NCI-H2107 (cell line): ENCODE measurements around the gene SPAG8.

Experiments used
- DNase-seq: peaks from one replicate; lab custom pipeline; 2025; lab: John Stamatoyannopoulos, UW

Gene SPAG8

GRCh38 chr9:35836595-35836994 lies 24.5 kb upstream of the SPAG8 start:
- DNase-seq, result no peak

DNA sequence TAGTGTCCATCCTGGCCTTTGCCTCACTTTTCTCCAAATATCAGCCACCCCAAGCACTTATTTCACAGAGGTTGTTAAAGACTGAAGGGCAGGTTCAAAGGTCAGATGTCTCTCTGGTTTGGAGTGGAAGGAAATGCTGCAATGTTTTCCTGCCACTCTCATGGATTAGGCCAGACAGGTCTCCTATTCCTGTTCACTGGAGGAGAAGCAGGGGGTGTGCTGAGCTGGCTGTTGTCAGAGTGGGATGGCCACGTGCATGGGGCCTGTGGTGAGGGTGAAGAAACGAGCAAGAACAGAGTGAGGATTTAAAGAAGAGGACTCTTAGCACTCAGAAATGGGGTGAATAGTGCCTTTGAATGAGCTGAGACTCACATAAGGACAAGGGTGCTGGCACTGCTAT lies 23.7 kb upstream of the SPAG8 start:
- DNase-seq, result no peak

DNA sequence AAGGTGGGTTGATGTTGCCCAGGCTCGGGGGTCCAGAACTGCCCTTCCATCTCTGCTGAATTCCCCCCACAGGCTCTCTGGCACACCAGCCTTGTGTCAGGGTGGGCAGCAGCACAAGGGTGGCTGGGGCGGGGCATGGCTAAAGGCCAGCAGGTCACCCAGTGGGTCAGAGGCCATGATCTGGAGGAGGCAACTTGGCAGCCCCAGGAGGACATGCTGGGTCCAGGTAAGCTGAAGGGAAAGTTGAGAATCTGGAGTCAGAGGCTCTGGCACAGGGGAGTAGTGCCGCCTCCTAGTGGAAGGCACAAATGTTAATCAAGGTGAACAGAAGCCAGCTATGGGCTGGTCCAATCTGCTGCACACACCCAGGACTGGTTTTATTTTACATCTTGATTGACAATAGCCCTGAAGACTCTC lies 23.2 kb upstream of the SPAG8 start:
- DNase-seq, result no peak

- no peak for DNase-seq
Measured at GRCh38 chr9:35834260-35835215, 22.5 kb upstream of the SPAG8 start.

GRCh38 chr9:35832814-35833213 lies 20.8 kb upstream of the SPAG8 start:
- no peak for DNase-seq

DNA sequence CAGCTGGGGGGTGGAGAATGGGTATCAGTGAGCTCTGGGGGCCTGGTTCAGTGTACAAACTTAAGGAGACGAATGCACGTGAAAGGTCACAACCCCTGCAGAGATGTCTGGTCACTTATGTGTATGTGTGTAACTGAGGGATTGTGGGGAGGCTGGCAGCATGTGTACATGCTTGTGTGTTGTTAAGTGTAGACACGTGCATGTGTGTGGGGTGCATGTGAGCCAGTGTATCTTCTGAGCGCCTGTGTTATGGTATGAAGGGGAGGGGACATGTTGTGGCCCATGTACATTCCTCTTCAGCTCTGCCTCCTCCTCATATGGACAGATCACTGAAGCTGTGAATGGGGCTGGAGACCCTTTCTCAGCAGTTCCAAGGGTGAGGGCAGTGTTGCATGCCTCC lies 19.0 kb upstream of the SPAG8 start:
- no peak for DNase-seq

- no peak for DNase-seq
Measured at GRCh38 chr9:35829764-35830096, 17.7 kb upstream of the SPAG8 start.

GRCh38 chr9:35829084-35829763 lies 17.2 kb upstream of the SPAG8 start, which contains the start of gene TMEM8B:
TMEM8B (plus strand) TSS chr9:35829228; CDS start chr9:35829448, 220 bp downstream.
- DNase-seq, result peak; percentile 87

GRCh38 chr9:35828716-35829083 lies 16.6 kb upstream of the SPAG8 start, which contains the start of gene FAM221B:
FAM221B (minus strand) TSS chr9:35828732; CDS start chr9:35826161, 2,571 bp downstream.
- no peak for DNase-seq

GRCh38 chr9:35827486-35827885 lies 15.4 kb upstream of the SPAG8 start:
- no peak for DNase-seq

DNA sequence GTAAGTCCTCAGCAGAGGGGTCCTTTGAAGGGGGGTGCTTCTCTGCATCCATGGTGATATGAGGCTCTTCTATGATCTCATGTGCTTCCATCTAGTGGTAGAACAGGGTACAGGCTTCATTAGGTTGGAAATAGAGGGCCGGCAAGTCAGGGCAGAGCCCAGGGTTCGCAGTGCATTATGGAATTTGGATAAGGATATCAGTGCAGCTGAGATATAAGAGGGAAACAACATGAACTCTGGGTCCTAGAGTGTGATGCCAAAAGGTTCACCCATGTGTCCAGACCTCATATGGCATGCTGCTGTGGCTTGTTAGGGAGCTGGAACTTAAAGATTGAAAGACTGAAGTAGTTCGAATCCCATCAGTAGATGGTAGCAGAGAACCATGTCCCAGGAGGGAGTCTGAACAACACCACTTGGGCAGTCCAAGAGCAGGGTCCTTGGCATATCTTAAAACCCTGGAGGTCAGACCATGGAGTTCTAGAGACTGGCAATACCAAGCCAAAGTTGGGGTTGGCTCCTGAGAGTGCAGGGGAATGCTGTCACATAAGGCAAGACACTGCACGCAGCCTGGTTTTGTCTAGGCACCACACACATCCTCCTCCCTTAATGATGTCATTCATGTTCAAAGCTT lies 14.1 kb upstream of the SPAG8 start:
- DNase-seq, result peak; percentile 7

GRCh38 chr9:35822926-35823325 lies 10.9 kb upstream of the SPAG8 start:
- no peak for DNase-seq

GRCh38 chr9:35820076-35820475 lies 8.0 kb upstream of the SPAG8 start:
- no peak for DNase-seq

DNA sequence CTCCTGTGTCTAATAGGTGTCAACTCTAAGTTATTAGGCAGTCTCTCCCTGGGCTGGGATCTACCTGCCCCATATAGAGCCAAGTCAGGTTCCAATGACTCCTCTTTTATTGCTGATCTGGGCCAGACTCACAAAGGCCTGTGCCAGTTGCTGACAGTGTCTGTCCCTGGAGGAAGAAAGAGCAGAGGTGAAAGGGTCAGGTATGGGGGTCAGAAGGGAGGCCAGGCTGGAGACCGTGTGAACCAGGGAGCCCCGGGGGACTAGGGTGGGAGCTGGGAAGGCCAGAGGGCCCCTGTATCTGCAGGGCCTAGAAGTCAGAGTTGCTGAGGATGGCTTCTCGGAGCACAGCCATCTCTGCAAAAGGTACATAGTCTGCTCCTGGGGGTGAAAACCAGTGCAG lies 6.3 kb upstream of the SPAG8 start:
- DNase-seq, result no peak

DNA sequence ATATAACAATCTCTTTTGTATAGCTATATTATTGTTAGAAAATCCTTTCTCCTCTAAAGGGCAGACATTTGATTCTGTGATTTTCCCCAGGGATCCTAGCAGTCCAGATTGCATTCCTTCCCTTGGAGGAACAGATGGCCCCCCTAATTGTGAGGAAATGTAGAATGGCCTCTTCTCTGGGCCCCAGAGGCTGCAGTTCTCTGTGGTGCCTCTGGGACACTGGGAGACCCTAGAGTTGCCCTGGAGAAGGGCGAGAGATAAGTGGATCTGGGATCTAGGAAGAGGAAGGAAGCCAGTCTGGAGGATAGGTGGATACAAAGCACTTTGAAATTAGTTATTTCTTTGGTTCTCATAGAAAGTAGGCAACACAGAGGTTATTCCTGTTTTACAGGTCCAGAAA lies 4.6 kb upstream of the SPAG8 start:
- no peak for DNase-seq

GRCh38 chr9:35814841-35815543 lies 2.9 kb upstream of the SPAG8 start, which contains the start of gene HINT2:
HINT2 (minus strand) TSS chr9:35815042; CDS start chr9:35814979, 63 bp downstream.
- DNase-seq, result peak; percentile 96

DNA sequence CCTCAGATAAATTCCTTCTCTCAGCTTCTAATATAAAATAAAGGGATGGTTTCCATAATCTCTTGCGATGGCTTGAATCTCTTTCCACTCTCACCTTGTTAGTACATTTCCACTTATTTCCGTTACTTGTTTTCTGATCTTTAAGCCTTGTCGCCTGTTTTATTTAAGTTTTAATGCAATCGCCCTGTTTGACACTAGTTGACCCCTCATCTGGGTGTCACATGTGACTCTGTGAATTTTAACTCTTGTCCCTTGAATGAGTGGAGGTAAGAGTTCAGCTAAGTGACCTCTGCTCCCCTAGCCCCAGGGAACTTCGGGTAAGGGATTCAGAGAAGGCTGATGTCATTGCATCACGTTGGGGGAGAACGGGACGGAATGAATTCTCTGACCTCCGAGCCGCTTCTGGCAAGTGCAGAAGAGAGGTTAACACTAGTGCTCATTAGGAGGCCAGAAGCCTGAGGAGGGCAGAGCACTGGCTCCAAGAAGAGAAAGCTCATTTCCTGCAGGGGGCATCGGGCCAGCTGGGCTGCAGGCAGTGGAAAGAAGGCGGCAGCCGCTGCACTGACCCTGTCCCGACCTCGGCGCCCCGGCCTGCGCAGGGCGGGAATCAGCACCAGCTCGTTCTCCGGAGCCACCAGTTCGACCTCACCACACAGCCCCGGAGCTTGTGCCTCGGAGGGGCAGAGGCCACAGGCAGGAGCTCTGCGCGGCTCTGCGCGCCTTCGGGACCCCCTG lies 2.2 kb upstream of the SPAG8 start:
- DNase-seq, result no peak

- no peak for DNase-seq
Measured at GRCh38 chr9:35813434-35814105, 1.5 kb upstream of the SPAG8 start.

DNA sequence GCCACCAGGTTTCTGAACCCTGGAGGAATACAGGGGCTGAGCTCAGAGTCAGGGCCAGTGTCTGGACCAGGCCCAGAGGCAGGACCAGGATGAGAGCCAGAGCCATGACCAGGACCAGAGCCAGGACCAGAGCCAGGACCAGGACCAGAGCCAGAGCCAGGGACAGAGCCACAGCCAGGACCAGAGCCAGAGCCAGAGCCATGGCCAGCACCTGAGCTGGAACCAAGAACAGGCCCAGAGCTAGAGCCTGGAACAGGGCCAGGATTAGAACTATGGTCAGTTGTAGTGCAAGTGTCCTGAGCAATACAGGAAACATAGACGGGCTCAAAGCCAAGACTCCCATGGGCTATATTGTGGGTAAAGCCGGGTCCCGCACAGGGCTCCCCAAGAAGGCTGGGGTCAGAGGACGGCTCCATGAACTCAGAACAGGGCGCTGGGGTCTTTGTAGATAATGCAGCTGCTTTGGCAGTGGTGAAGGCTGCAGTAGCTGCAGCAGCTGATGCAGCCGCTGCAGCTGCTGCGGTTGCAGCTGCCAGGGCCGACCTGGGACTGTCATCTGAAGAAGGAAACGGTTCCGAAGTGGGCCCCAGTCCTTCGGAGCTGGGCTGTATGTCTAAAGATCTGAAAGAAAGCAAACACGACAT lies 559 bp downstream of the SPAG8 start:
- no peak for DNase-seq

DNA sequence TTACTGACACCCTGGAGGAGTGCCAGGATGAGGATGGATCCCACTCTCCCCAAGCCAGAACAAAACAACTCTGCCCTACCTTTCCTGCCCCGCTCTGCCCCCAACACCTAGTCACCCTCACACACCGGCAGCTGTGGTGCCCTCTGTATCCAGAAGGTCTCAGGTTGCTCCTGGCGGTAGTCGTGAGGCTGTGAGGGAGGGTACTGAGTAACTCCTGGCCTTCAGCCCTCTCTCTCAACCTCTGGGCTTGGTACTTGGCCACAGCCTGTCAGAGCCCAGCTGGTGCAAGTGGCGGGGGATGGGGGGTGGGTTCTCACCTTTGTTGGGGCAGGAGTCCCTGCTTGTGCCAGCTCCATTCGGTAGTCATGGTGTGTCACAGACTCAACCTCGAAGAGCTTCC lies 1.9 kb downstream of the SPAG8 start:
- no peak for DNase-seq
